MCF 10A (cell line): ENCODE results near the gene THOC2. TPM values are rescaled to one million over a fixed set of nuclear protein-coding genes. Genes with fewer than 3 reads are reported as not detected.
"Not testable (repeated sequence)": the region's sequence is repeated elsewhere in the genome, so short reads cannot be mapped to it uniquely, and the experiment has no call there.

Source experiments
- BruUV-seq: library from RNA; stranded (reverse); fragments of 400-500 nt; replicated peaks from 2 replicates; lab custom pipeline; 2021; lab: Mats Ljungman, UMichigan
- CTCF ChIA-PET: fragments of 300-600 bp; sonication (Branson Sonifier 250); formaldehyde crosslinking; extraction: SDS; loops from one replicate; lab custom pipeline; 2021; ENCODE audit warnings: antibody characterized with exemption, inconsistent platforms; lab: Yijun Ruan, JAX
- POLR2A ChIA-PET: fragments of 300-600, 350-650 bp; sonication (Branson Sonifier 250); formaldehyde crosslinking; extraction: SDS; loops from one replicate; lab custom pipeline; 2020; ENCODE audit warnings: antibody characterized with exemption, inconsistent platforms; lab: Yijun Ruan, JAX
- DNase-seq: peaks from one replicate; pipeline ENCODE4 v3.0.0-alpha.2; 2018; ENCODE audit not compliant: unreplicated experiment
- H3K27ac Mint-ChIP-seq: one replicate; pipeline ENCODE4 v1.8.0; 2022; ENCODE audit warnings: mild to moderate bottlenecking, low read depth, mixed read lengths; ENCODE audit not compliant: unreplicated experiment
- H3K27me3 Mint-ChIP-seq: one replicate; pipeline ENCODE4 v1.8.0; 2022; ENCODE audit warnings: mixed read lengths; ENCODE audit not compliant: insufficient read depth, unreplicated experiment
- H3K36me3 Mint-ChIP-seq: one replicate; pipeline ENCODE4 v1.8.0; 2022; ENCODE audit warnings: mild to moderate bottlenecking, moderate library complexity, mixed read lengths; ENCODE audit not compliant: insufficient read depth, unreplicated experiment
- H3K4me1 Mint-ChIP-seq: one replicate; pipeline ENCODE4 v1.8.0; 2022; ENCODE audit warnings: mixed read lengths; ENCODE audit not compliant: insufficient read depth, unreplicated experiment
- H3K4me3 Mint-ChIP-seq: one replicate; pipeline ENCODE4 v1.8.0; 2022; ENCODE audit warnings: mild to moderate bottlenecking, moderate library complexity, mixed read lengths; ENCODE audit not compliant: unreplicated experiment
- H3K9me3 Mint-ChIP-seq: one replicate; pipeline ENCODE4 v1.8.0; 2022; ENCODE audit warnings: mixed read lengths; ENCODE audit not compliant: unreplicated experiment
- intact Hi-C: fragments of 100-400 bp; cut with micrococcal nuclease; formaldehyde crosslinking; loops from 2 replicates; pipeline ENCODE4 v1.14.1; 2022
- total RNA-seq: library from RNA; stranded (reverse); gene quantifications from 2 replicates; pipeline ENCODE4 v1.2.3, GENCODE V29; 2022
- TF ChIP-seq, protein P1 (sequence below): fragments of 200-600 bp; IDR thresholded peaks from one replicate; pipeline ENCODE4 v1.8.0; 2022; ENCODE audit warnings: antibody characterized with exemption, mild to moderate bottlenecking; ENCODE audit not compliant: unreplicated experiment

The THOC2 gene
- total RNA-seq, 1 experiment from 2014 or later, result 75.4 TPM

GRCh38 chrX:123691776-123692175 lies 41.1 kb downstream of the THOC2 start:
- TF ChIP-seq, protein P1, sequence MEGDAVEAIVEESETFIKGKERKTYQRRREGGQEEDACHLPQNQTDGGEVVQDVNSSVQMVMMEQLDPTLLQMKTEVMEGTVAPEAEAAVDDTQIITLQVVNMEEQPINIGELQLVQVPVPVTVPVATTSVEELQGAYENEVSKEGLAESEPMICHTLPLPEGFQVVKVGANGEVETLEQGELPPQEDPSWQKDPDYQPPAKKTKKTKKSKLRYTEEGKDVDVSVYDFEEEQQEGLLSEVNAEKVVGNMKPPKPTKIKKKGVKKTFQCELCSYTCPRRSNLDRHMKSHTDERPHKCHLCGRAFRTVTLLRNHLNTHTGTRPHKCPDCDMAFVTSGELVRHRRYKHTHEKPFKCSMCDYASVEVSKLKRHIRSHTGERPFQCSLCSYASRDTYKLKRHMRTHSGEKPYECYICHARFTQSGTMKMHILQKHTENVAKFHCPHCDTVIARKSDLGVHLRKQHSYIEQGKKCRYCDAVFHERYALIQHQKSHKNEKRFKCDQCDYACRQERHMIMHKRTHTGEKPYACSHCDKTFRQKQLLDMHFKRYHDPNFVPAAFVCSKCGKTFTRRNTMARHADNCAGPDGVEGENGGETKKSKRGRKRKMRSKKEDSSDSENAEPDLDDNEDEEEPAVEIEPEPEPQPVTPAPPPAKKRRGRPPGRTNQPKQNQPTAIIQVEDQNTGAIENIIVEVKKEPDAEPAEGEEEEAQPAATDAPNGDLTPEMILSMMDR, result no peak
- Mint-ChIP-seq H3K36me3 (peaks cover 26% of the 10 kb centered on the region), H3K4me3 (no peak overlapping the region), H3K9me3 (no peaks in the 10 kb centered on the region), H3K27me3 (no peaks in the 10 kb centered on the region), H3K4me1 (no peaks in the 10 kb centered on the region), H3K27ac (no peak overlapping the region)
- intact Hi-C loops, result no loop called here
- BruUV-seq, result no TSS peak
- ChIA-PET POLR2A (interaction anchor here (1.7 kb wide), 1 partner anchor 9 kb away, joined by 3 read pairs; no protein-coding TSS in a partner anchor), CTCF (interaction anchor here (1.2 kb wide), 1 partner anchor 13 kb away, joined by 4 read pairs; no protein-coding TSS in a partner anchor)
- no peak for DNase-seq

- no peak for DNase-seq
- no peak overlapping the region for H3K27ac Mint-ChIP-seq
- TF ChIP-seq, protein P1, result no peak
- intact Hi-C loops, result no loop called here
- no TSS peak for BruUV-seq
- H3K4me1 Mint-ChIP-seq, result no peaks in the 10 kb centered on the region
- H3K4me3 Mint-ChIP-seq, result no peak overlapping the region
- H3K9me3 Mint-ChIP-seq, result peaks cover 5% of the 10 kb centered on the region
- no peaks in the 10 kb centered on the region for H3K27me3 Mint-ChIP-seq
- H3K36me3 Mint-ChIP-seq, result peaks cover 25% of the 10 kb centered on the region
- CTCF ChIA-PET, result no interaction called here
- POLR2A ChIA-PET, result no interaction called here
Observed at GRCh38 chrX:123688524-123688923, 44.3 kb downstream of the THOC2 start.

DNA sequence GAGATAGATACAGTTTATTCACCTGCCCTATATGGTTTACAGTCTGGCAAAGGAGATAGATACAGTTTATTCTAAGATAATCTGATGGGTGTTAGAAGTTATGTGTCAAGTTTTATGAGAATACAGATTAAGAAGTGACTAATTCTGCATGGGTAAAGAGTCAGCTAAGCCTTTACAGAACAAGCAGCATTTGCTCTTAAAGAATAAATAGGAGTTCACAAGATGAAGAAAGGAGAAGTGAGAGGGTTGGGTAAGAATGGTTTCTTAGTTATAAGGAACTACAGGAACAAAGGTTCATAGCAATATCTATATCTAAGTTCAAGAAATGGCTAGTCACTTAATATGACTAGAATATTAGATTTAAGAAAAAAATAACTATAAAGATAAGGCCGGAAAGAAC lies 47.6 kb downstream of the THOC2 start:
- no peak for DNase-seq
- no peaks in the 10 kb centered on the region for H3K27me3 Mint-ChIP-seq
- no peak overlapping the region for H3K4me3 Mint-ChIP-seq
- H3K27ac Mint-ChIP-seq, result peak overlapping the region; percentile 28
- no TSS peak for BruUV-seq
- H3K36me3 Mint-ChIP-seq, result peaks cover 33% of the 10 kb centered on the region
- H3K4me1 Mint-ChIP-seq, result no peaks in the 10 kb centered on the region
- intact Hi-C loops, result no loop called here
- POLR2A ChIA-PET, result no interaction called here
- peaks cover 14% of the 10 kb centered on the region for H3K9me3 Mint-ChIP-seq
- CTCF ChIA-PET, result no interaction called here
- TF ChIP-seq, protein P1, result no peak

GRCh38 chrX:123682186-123682585 lies 50.7 kb downstream of the THOC2 start:
- TF ChIP-seq, protein P1, result no peak
- ChIA-PET CTCF (no interaction called here), POLR2A (no interaction called here)
- DNase-seq, result no peak
- intact Hi-C loops, result no loop called here
- Mint-ChIP-seq H3K4me3 (no peak overlapping the region), H3K36me3 (peaks cover 49% of the 10 kb centered on the region), H3K4me1 (no peaks in the 10 kb centered on the region), H3K9me3 (peaks cover 25% of the 10 kb centered on the region), H3K27me3 (no peaks in the 10 kb centered on the region), H3K27ac (no peak overlapping the region)
- no TSS peak for BruUV-seq

DNA sequence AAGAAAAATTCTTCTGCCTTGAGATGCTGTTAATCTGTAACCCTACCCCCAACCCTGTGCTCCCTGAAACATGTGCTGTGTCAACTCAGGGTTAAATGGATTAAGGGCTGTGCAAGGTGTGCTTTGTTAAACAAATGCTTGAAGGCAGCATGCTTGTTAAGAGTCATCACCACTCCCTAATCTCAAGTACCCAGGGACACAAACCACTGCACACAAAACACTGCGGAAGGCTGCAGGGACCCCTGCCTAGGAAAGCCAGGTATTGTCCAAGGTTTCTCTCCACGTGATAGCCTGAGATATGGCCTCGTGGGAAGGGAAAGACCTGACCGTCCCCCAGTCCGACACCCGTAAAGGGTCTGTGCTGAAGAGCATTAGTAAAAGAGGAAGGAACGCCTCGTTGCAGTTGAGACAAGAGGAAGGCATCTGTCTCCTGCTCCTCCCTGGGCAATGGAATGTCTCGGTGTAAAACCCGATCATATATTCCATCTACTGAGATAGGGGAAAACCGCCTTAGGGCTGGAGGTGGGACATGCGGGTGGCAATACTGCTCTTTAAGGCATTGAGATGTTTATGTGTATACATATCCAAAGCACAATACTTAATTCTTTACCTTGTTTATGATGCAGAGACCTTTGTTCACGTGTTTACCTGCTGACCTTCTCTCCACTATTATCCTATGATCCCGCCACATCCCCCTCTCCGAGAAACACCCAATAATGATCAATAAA lies 53.0 kb downstream of the THOC2 start:
- H3K4me3 Mint-ChIP-seq, result not testable (repeated sequence)

More for the DNA sequence above, 53.0 kb downstream of the THOC2 start:
- H3K4me1 Mint-ChIP-seq, BruUV-seq, intact Hi-C loops, H3K27me3 Mint-ChIP-seq, H3K27ac Mint-ChIP-seq, CTCF ChIA-PET, DNase-seq: not testable (repeated sequence)
- POLR2A ChIA-PET, result interaction anchor here (0.6 kb wide), 1 partner anchor 13 kb away, joined by 3 read pairs; no protein-coding TSS in a partner anchor
- peaks cover 59% of the 10 kb centered on the region for H3K36me3 Mint-ChIP-seq
- peaks cover 28% of the 10 kb centered on the region for H3K9me3 Mint-ChIP-seq
